ENCODE data around the gene UNC13B.
"Not testable (repeated sequence)": the region's sequence is repeated elsewhere in the genome, so short reads cannot be mapped to it uniquely, and the experiment has no call there.

UNC13B gene

GRCh38 chr9:35205340-35205739 lies 43.5 kb downstream of the UNC13B start:
- Mint-ChIP-seq H3K4me3 (no peak overlapping the region), H3K27ac (ENCODE audit: low read depth) (no peak overlapping the region), H3K36me3 (ENCODE audit: insufficient read depth) (no peaks in the 10 kb centered on the region), H3K27me3 (peaks cover 35% of the 10 kb centered on the region), H3K4me1 (no peaks in the 10 kb centered on the region), H3K9me3 (peaks cover 27% of the 10 kb centered on the region)
- no peak for DNase-seq (ENCODE audit: low spot score in 2 of 2)
- no peak for ATAC-seq (replicated peaks; ENCODE audit: extremely low read depth, poor library complexity, severe bottlenecking)

DNA sequence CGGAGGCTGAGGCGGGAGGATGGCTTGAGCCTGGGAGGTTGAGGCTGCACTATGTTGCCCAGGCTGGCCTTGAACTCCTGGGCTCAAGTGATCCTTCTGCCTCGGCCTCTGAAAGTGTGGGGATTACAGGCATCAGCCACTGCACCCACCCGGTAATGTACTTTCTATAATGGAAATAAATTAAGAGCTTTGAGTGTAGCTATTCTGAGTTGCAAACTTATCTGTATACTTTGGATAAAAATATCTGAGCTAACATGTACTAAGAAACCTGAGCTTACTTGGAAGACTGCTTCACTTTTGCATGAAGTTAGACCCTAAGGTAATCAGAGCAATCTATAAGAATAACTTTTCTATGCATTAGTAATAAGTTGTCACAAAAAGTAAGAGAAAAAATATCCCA lies 50.0 kb downstream of the UNC13B start:
- H3K9me3 Mint-ChIP-seq, result no peaks in the 10 kb centered on the region
- peaks cover 10% of the 10 kb centered on the region for H3K27me3 Mint-ChIP-seq
- H3K27ac Mint-ChIP-seq (ENCODE audit: low read depth), result no peak overlapping the region
- ATAC-seq (replicated peaks; ENCODE audit: extremely low read depth, poor library complexity, severe bottlenecking), result no peak
- no peaks in the 10 kb centered on the region for H3K36me3 Mint-ChIP-seq (ENCODE audit: insufficient read depth)
- H3K4me1 Mint-ChIP-seq, result no peaks in the 10 kb centered on the region
- H3K4me3 Mint-ChIP-seq, result no peak overlapping the region
- DNase-seq (ENCODE audit: low spot score in 2 of 2), result no peak

- no peak overlapping the region for H3K27ac Mint-ChIP-seq (ENCODE audit: low read depth)
- H3K4me1 Mint-ChIP-seq, result no peaks in the 10 kb centered on the region
- ATAC-seq (replicated peaks; ENCODE audit: extremely low read depth, poor library complexity, severe bottlenecking) (no peak), DNase-seq (ENCODE audit: low spot score in 2 of 2) (no peak)
- no peaks in the 10 kb centered on the region for H3K36me3 Mint-ChIP-seq (ENCODE audit: insufficient read depth)
- peaks cover 44% of the 10 kb centered on the region for H3K27me3 Mint-ChIP-seq
- no peaks in the 10 kb centered on the region for H3K9me3 Mint-ChIP-seq
- no peak overlapping the region for H3K4me3 Mint-ChIP-seq
Observed at GRCh38 chr9:35220659-35221338, 59.0 kb downstream of the UNC13B start.

GRCh38 chr9:35225677-35226076 lies 63.9 kb downstream of the UNC13B start:
- no peak for DNase-seq (ENCODE audit: low spot score in 2 of 2)
- H3K4me1 Mint-ChIP-seq, result no peaks in the 10 kb centered on the region
- H3K27me3 Mint-ChIP-seq, result peaks cover 60% of the 10 kb centered on the region
- H3K4me3 Mint-ChIP-seq, result no peak overlapping the region
- H3K36me3 Mint-ChIP-seq (ENCODE audit: insufficient read depth), result no peaks in the 10 kb centered on the region
- H3K27ac Mint-ChIP-seq (ENCODE audit: low read depth), result no peak overlapping the region
- no peak for ATAC-seq (replicated peaks; ENCODE audit: extremely low read depth, poor library complexity, severe bottlenecking)
- H3K9me3 Mint-ChIP-seq, result no peaks in the 10 kb centered on the region

- Mint-ChIP-seq H3K27ac (ENCODE audit: low read depth) (no peak overlapping the region), H3K4me1 (no peaks in the 10 kb centered on the region), H3K9me3 (no peaks in the 10 kb centered on the region), H3K36me3 (ENCODE audit: insufficient read depth) (no peaks in the 10 kb centered on the region), H3K27me3 (peaks cover 53% of the 10 kb centered on the region), H3K4me3 (no peak overlapping the region)
- ATAC-seq (replicated peaks; ENCODE audit: extremely low read depth, poor library complexity, severe bottlenecking) (no peak), DNase-seq (ENCODE audit: low spot score in 2 of 2) (no peak)
Observed at GRCh38 chr9:35226651-35227050, 64.8 kb downstream of the UNC13B start.

DNA sequence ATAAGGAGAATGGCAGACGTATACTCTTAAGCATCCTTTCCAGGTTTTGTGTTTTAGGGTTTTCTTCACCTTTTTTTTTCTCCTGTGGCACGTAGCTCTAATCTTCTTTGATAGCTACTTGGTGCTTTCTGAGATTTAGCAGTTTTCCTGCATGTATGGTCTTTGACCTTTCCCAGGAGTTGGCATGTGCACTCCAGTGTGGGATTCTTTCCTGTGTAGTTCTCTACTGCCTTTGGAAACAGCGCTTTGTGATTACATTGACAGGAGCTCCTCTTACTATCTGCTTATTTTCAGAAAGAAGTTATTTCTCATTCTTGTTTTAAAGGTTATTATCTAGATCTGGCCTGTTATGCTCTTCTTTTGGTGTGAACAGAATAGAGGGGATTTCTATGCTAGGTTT lies 65.5 kb downstream of the UNC13B start:
- no peak overlapping the region for H3K27ac Mint-ChIP-seq (ENCODE audit: low read depth)
- no peak for DNase-seq (ENCODE audit: low spot score in 2 of 2)
- no peaks in the 10 kb centered on the region for H3K4me1 Mint-ChIP-seq
- no peak for ATAC-seq (replicated peaks; ENCODE audit: extremely low read depth, poor library complexity, severe bottlenecking)
- H3K4me3 Mint-ChIP-seq, result no peak overlapping the region
- H3K9me3 Mint-ChIP-seq, result no peaks in the 10 kb centered on the region
- H3K27me3 Mint-ChIP-seq, result peaks cover 47% of the 10 kb centered on the region
- H3K36me3 Mint-ChIP-seq (ENCODE audit: insufficient read depth), result no peaks in the 10 kb centered on the region

DNA sequence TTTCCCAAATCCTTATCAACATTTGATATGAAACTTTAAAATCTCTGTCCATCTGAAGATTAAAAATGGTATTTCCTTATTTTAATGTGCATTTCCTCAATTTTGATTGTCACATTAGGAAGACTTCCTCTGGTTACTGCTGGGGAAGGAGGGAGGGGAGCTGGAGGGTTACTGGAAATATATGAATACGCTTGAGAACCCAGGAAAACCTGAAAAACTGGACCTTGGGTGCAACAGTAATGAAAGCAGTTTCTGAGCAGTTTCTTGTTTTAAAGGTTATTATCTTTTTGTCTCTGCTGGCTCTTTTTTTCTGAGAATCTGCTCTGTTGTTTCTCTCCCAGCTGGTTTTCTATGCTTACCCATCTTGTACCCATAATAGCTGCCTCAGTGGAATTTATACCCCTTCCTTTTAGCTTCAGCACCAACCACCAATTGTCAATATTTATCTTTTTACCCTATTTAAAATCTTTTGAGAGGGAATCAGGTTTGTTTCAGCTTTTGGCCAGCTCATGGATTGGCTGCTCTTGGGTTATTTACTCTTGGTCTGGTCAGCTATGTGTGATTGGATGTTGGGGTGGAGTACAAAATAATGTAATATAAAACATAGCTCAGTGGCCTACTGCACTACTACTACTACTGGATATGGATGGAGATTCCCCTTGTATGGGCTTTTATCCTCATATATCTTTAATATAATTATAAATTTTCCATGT lies 67.4 kb downstream of the UNC13B start:
- H3K27ac Mint-ChIP-seq (ENCODE audit: low read depth), result no peak overlapping the region
- no peaks in the 10 kb centered on the region for H3K9me3 Mint-ChIP-seq
- no peaks in the 10 kb centered on the region for H3K4me1 Mint-ChIP-seq
- peaks cover 27% of the 10 kb centered on the region for H3K27me3 Mint-ChIP-seq
- no peaks in the 10 kb centered on the region for H3K36me3 Mint-ChIP-seq (ENCODE audit: insufficient read depth)
- ATAC-seq (replicated peaks; ENCODE audit: extremely low read depth, poor library complexity, severe bottlenecking), result no peak
- no peak for DNase-seq (ENCODE audit: low spot score in 2 of 2)
- no peak overlapping the region for H3K4me3 Mint-ChIP-seq

DNA sequence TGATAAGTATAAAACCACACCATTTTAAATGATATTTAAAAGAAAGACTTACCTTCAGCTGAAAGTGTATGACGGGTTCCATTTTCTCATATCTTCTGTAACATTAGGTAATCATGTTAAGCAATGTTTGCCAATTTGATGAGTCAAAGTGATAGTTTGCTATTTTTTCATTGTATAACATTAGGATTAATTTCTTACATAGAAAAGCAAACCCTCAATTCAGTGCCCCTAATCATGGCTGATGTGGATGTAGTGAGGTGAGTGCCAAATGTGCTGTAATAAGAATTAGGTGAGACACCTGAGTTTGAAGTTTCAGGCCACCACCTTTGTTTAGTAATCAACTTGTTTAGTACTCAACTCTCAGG lies 68.0 kb downstream of the UNC13B start:
- H3K4me3 Mint-ChIP-seq, result no peak overlapping the region
- ATAC-seq (replicated peaks; ENCODE audit: extremely low read depth, poor library complexity, severe bottlenecking) (no peak), DNase-seq (ENCODE audit: low spot score in 2 of 2) (no peak)
- no peaks in the 10 kb centered on the region for H3K9me3 Mint-ChIP-seq
- H3K27ac Mint-ChIP-seq (ENCODE audit: low read depth), result no peak overlapping the region
- peaks cover 26% of the 10 kb centered on the region for H3K27me3 Mint-ChIP-seq
- no peaks in the 10 kb centered on the region for H3K4me1 Mint-ChIP-seq
- no peaks in the 10 kb centered on the region for H3K36me3 Mint-ChIP-seq (ENCODE audit: insufficient read depth)

DNA sequence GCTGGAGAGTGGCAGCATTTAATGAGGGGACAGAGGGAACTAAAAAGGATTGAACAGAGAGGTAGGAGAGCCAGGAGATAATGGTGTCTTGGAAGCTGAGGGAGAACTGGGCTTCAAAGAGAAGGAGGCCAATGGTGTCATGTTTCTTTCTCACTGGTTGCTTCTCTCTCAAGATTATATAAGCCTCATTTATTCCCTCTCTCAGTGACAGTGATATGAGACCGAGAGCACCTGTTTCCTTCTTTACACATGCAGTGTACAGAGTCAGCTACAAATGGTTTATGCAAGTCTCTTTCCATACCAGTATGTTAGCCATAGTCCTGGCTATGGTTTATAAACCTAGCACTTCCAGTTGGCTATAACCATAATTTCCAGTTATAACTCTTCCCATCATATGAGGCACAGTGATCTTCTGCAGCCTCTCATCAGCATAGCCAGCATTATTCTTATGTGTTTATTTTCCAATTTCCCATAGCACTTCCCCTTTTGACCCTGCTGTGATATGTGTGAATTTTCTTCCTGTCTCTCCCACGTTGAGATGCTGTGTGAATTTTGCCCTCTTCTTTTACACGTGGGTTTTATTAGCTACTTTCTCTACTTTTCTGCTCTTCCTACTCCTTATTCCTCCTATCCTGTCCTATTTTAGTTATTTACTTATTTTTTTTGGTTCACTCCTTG lies 71.2 kb downstream of the UNC13B start:
- DNase-seq (ENCODE audit: low spot score in 2 of 2) (no peak), ATAC-seq (replicated peaks; ENCODE audit: extremely low read depth, poor library complexity, severe bottlenecking) (no peak)
- no peaks in the 10 kb centered on the region for H3K9me3 Mint-ChIP-seq
- H3K36me3 Mint-ChIP-seq (ENCODE audit: insufficient read depth), result no peaks in the 10 kb centered on the region
- no peak overlapping the region for H3K4me3 Mint-ChIP-seq
- H3K27ac Mint-ChIP-seq (ENCODE audit: low read depth), result no peak overlapping the region
- peaks cover 10% of the 10 kb centered on the region for H3K27me3 Mint-ChIP-seq
- no peaks in the 10 kb centered on the region for H3K4me1 Mint-ChIP-seq

DNA sequence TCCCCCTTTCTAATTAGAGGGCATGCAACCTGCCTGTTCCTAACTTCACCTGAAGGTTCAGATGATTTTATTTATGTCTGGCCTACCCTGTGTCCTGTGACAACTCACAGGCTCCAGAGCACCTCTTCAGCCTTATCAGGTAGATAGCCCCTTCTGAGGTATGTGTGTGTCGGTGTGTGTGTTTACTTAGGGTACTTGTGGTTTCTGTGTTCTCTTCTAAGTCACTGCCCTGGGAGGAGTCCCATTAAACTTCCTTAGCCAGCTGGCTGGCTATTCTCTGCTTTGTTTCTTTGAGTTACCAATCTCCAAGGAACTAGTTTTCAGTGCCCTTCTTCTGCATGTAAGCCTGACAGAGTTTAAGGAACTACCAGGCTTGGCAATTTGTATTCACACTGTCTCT lies 74.9 kb downstream of the UNC13B start:
- no peak for ATAC-seq (replicated peaks; ENCODE audit: extremely low read depth, poor library complexity, severe bottlenecking)
- Mint-ChIP-seq H3K4me1 (no peaks in the 10 kb centered on the region), H3K27me3 (peaks cover 21% of the 10 kb centered on the region), H3K36me3 (ENCODE audit: insufficient read depth) (no peaks in the 10 kb centered on the region), H3K9me3 (peaks cover 4% of the 10 kb centered on the region), H3K27ac (ENCODE audit: low read depth) (no peak overlapping the region), H3K4me3 (no peak overlapping the region)
- DNase-seq (ENCODE audit: low spot score in 2 of 2), result no peak

- Mint-ChIP-seq H3K9me3 (peaks cover 4% of the 10 kb centered on the region), H3K27ac (ENCODE audit: low read depth) (no peak overlapping the region), H3K36me3 (ENCODE audit: insufficient read depth) (no peaks in the 10 kb centered on the region), H3K27me3 (peaks cover 26% of the 10 kb centered on the region), H3K4me1 (no peaks in the 10 kb centered on the region), H3K4me3 (no peak overlapping the region)
- DNase-seq (ENCODE audit: low spot score in 2 of 2) (no peak), ATAC-seq (replicated peaks; ENCODE audit: extremely low read depth, poor library complexity, severe bottlenecking) (no peak)
Observed at GRCh38 chr9:35237311-35237710, 75.5 kb downstream of the UNC13B start.

DNA sequence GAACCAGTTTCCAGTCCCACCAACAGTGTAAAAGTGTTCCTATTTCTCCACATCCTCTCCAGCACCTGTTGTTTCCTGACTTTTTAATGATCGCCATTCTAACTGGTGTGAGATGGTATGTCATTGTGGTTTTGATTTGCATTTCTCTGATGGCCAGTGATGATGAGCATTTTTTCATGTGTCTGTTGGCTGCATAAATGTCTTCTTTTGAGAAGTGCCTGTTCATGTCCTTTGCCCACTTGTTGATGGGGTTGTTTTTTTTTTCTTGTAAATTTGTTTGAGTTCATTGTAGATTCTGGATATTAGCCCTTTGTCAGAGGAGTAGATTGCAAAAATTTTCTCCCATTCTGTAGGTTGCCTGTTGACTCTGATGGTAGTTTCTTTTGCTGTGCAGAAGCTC lies 84.1 kb downstream of the UNC13B start:
- not testable (repeated sequence) for H3K4me3 Mint-ChIP-seq; H3K36me3 Mint-ChIP-seq (ENCODE audit: insufficient read depth); H3K27ac Mint-ChIP-seq (ENCODE audit: low read depth); DNase-seq (ENCODE audit: low spot score in 2 of 2); ATAC-seq (replicated peaks; ENCODE audit: extremely low read depth, poor library complexity, severe bottlenecking); H3K9me3 Mint-ChIP-seq; H3K4me1 Mint-ChIP-seq
- peaks cover 58% of the 10 kb centered on the region for H3K27me3 Mint-ChIP-seq

GRCh38 chr9:35253075-35253474 lies 91.3 kb downstream of the UNC13B start:
- no peaks in the 10 kb centered on the region for H3K9me3 Mint-ChIP-seq
- H3K27me3 Mint-ChIP-seq, result peaks cover 26% of the 10 kb centered on the region
- H3K4me1 Mint-ChIP-seq, result no peaks in the 10 kb centered on the region
- no peak overlapping the region for H3K4me3 Mint-ChIP-seq
- no peak overlapping the region for H3K27ac Mint-ChIP-seq (ENCODE audit: low read depth)
- H3K36me3 Mint-ChIP-seq (ENCODE audit: insufficient read depth), result no peaks in the 10 kb centered on the region
- ATAC-seq (replicated peaks; ENCODE audit: extremely low read depth, poor library complexity, severe bottlenecking) (no peak), DNase-seq (ENCODE audit: low spot score in 2 of 2) (no peak)

All from central memory CD8-positive, alpha-beta T cell (primary cell).